ENCODE measurements around the gene TSC22D1.

- TF ChIP-seq CTCF (IDR thresholded peaks at IDR 0.05) (no peak), POLR2A (IDR thresholded peaks at IDR 0.05) (no peak)
These were observed 136.0 kb downstream of the TSC22D1 start for GRCh38 chr13:44440046-44440608.
